Neuronal stem cell (in vitro differentiated cells): ENCODE results near the gene PNPLA3.

Source experiments
- DNase-seq: peaks from one replicate; pipeline ENCODE4 v3.0.0-alpha.2; 2013; ENCODE audit warnings: low spot score
- H2AFZ ChIP-seq: one replicate; pipeline ENCODE4 v1.6.1; 2013; ENCODE audit warnings: mild to moderate bottlenecking, low read length, inconsistent platforms
- H2AK5ac ChIP-seq: 2 replicates; pipeline ENCODE4 v1.6.1; 2013; ENCODE audit warnings: low read depth, mild to moderate bottlenecking, inconsistent platforms, low read length, moderate library complexity, mixed read lengths
- H2BK120ac ChIP-seq: 2 replicates; pipeline ENCODE4 v1.6.1; 2013; ENCODE audit warnings: low read depth, mild to moderate bottlenecking, inconsistent platforms, low read length, moderate library complexity, mixed read lengths
- H2BK12ac ChIP-seq: one replicate; pipeline ENCODE4 v1.6.1; 2013; ENCODE audit warnings: low read length, inconsistent platforms
- H2BK15ac ChIP-seq: 2 replicates; pipeline ENCODE4 v1.6.1; 2013; ENCODE audit warnings: mild to moderate bottlenecking, low read length, inconsistent platforms, mixed read lengths
- H2BK5ac ChIP-seq: one replicate; pipeline ENCODE4 v1.6.1; 2013; ENCODE audit warnings: inconsistent platforms, mild to moderate bottlenecking, low read length, moderate library complexity
- H3K14ac ChIP-seq: one replicate; pipeline ENCODE4 v1.6.1; 2013; ENCODE audit warnings: low read length, inconsistent platforms
- H3K18ac ChIP-seq: 2 replicates; pipeline ENCODE4 v1.6.1; 2013; ENCODE audit warnings: low read length, inconsistent platforms
- H3K23ac ChIP-seq: 2 replicates; pipeline ENCODE4 v1.6.1; 2013; ENCODE audit warnings: low read depth, mild to moderate bottlenecking, mixed read lengths, low read length, inconsistent platforms; ENCODE audit not compliant: poor library complexity
- H3K27ac ChIP-seq: replicated peaks from 3 replicates; pipeline ENCODE4 v1.5.1; 2013; ENCODE audit warnings: low read length, inconsistent platforms
- H3K27me3 ChIP-seq, 3 experiments: 2 replicates each; pipeline ENCODE4 v1.6.1; 2013; ENCODE audit warnings: low read length in 3 of 3, mild to moderate bottlenecking in 2 of 3, inconsistent platforms in 1 of 3, low read depth in 1 of 3, mixed read lengths in 1 of 3, moderate library complexity in 1 of 3; ENCODE audit not compliant: control insufficient read depth in 3 of 3, insufficient read depth in 3 of 3
- H3K36me3 ChIP-seq, 2 donors: replicated peaks in 1 of 2; 2 replicates each; pipeline ENCODE4 v1.6.1; 2013; ENCODE audit warnings: low read length in 2 of 2; ENCODE audit not compliant: control insufficient read depth in 2 of 2, insufficient read depth in 2 of 2
- H3K4ac ChIP-seq: 2 replicates; pipeline ENCODE4 v1.6.1; 2013; ENCODE audit warnings: inconsistent platforms, mild to moderate bottlenecking, low read length, moderate library complexity
- H3K4me1 ChIP-seq, 2 donors: 1 replicate in 1 of 2; 2 replicates in 1 of 2; pipeline ENCODE4 v1.6.1; 2013; ENCODE audit warnings: low read length in 2 of 2, low read depth in 1 of 2; ENCODE audit not compliant: control insufficient read depth in 2 of 2, insufficient read depth in 1 of 2
- H3K4me2 ChIP-seq: one replicate; pipeline ENCODE4 v1.6.1; 2013; ENCODE audit warnings: mild to moderate bottlenecking, low read length, inconsistent platforms; ENCODE audit not compliant: insufficient read depth, poor library complexity, severe bottlenecking
- H3K4me3 ChIP-seq, 2 donors: 2 replicates each; pipeline ENCODE4 v1.5.1; 2013; ENCODE audit warnings: low read length in 2 of 2, mild to moderate bottlenecking in 2 of 2, inconsistent platforms in 1 of 2, moderate library complexity in 1 of 2
- H3K79me1 ChIP-seq: one replicate; pipeline ENCODE4 v1.6.1; 2013; ENCODE audit warnings: low read depth, mild to moderate bottlenecking, inconsistent platforms, low read length, moderate library complexity
- H3K9ac ChIP-seq: one replicate; pipeline ENCODE4 v1.6.1; 2013; ENCODE audit warnings: mild to moderate bottlenecking, low read depth, low read length, inconsistent platforms; ENCODE audit not compliant: poor library complexity
- H3K9me3 ChIP-seq, 2 donors: replicated peaks in 1 of 2; 2 replicates each; pipeline versions ENCODE3 to v1.6.1; 2013; ENCODE audit warnings: low read length in 2 of 2, mild to moderate bottlenecking in 2 of 2, inconsistent platforms in 1 of 2, low read depth in 1 of 2, mixed read lengths in 1 of 2, moderate library complexity in 1 of 2; ENCODE audit not compliant: control insufficient read depth in 2 of 2, insufficient read depth in 1 of 2
- H4K8ac ChIP-seq: one replicate; pipeline ENCODE4 v1.6.1; 2013; ENCODE audit warnings: low read depth, mild to moderate bottlenecking, inconsistent platforms, low read length, moderate library complexity
- H4K91ac ChIP-seq: one replicate; pipeline ENCODE4 v1.6.1; 2013; ENCODE audit warnings: low read length, low read depth, mild to moderate bottlenecking, inconsistent platforms; ENCODE audit not compliant: poor library complexity
- WGBS, 2 donors: extraction: QIAGEN DNeasy Blood & Tissue Kit; methylation state at CpG; one replicate each; pipeline ENCODE4 v1.1.7; 2013; ENCODE audit warnings: missing lambda C conversion rate in 2 of 2, mixed read lengths in 1 of 2; ENCODE audit not compliant: insufficient read length in 2 of 2, insufficient replicate concordance in 1 of 2; ENCODE audit errors: extremely low coverage in 2 of 2; 5-methylcytosine and 5-hydroxymethylcytosine counted together

Gene PNPLA3

GRCh38 chr22:43944670-43945430 lies 21.2 kb downstream of the PNPLA3 start:
- H2AK5ac ChIP-seq = no peak overlapping the region
- peak overlapping the region; percentile 35 for H3K9ac ChIP-seq
- H2AFZ ChIP-seq = no peak overlapping the region
- H4K91ac ChIP-seq = no peak overlapping the region
- H3K23ac ChIP-seq = no peak overlapping the region
- no peak overlapping the region for H2BK15ac ChIP-seq
- WGBS, 2 donors = no CpG with 5 or more reads among the region's 20 CpGs
- H2BK12ac ChIP-seq = no peak overlapping the region
- H2BK120ac ChIP-seq = no peak overlapping the region
- H3K4me3 ChIP-seq = no peak overlapping the region
- DNase-seq = no peak
- H3K4ac ChIP-seq = peak overlapping the region; percentile 86
- H3K36me3 ChIP-seq = peaks cover 34 to 44% of the 10 kb centered on the region in 2 donors
- H3K4me1 ChIP-seq = peaks cover 1 to 17% of the 10 kb centered on the region in 2 donors
- H3K27me3 ChIP-seq = no peaks in the 10 kb centered on the region
- no peak overlapping the region for H3K14ac ChIP-seq
- no peak overlapping the region for H2BK5ac ChIP-seq
- H3K79me1 ChIP-seq = no peaks in the 10 kb centered on the region
- H4K8ac ChIP-seq = no peak overlapping the region
- no peak overlapping the region for H3K4me2 ChIP-seq
- no peak overlapping the region for H3K18ac ChIP-seq
- no peak overlapping the region for H3K27ac ChIP-seq
- H3K9me3 ChIP-seq = peaks cover 0 to 6% of the 10 kb centered on the region in 2 donors

DNA sequence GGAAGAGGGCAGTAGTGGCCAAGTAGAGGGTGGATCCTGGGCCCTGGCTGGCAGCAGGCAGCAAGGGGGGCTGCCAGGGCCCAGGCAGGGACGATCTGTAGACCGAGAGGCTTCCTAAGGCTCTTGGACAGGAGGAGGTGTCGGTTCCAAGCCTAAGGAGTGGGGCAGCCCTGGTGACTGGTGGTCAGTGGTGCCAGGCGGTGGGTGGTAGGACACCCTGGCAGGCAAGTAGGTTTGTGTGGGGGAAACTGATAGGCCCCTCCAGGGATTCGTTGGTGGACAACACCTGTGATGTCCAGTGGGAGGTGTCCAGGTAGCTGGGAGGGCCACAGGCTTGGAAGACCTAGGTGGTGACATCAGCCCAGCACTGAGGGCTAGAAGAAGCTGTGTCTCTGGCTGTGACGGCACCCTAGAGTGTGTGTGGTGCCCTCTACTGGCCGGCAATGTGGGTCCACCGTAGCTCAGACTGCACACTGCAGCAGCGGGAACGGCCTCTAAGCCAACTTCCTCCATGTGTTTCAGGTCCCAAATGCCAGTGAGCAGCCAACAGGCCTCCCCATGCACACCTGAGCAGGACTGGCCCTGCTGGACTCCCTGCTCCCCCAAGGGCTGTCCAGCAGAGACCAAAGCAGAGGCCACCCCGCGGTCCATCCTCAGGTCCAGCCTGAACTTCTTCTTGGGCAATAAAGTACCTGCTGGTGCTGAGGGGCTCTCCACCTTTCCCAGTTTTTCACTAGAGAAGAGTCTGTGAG lies 22.2 kb downstream of the PNPLA3 start:
- Histone ChIP-seq H4K8ac (no peak overlapping the region), H3K4ac (no peak overlapping the region), H2AK5ac (no peak overlapping the region), H3K9ac (no peak overlapping the region), H3K4me1 (peaks cover 1 to 17% of the 10 kb centered on the region in 2 donors), H3K14ac (no peak overlapping the region), H3K18ac (peak overlapping the region; percentile 22), H3K27me3 (no peaks in the 10 kb centered on the region), H3K23ac (no peak overlapping the region), H3K79me1 (no peaks in the 10 kb centered on the region), H2BK5ac (no peak overlapping the region), H3K36me3 (peaks cover 29 to 36% of the 10 kb centered on the region in 2 donors), H2BK120ac (no peak overlapping the region), H3K27ac (no peak overlapping the region), H2AFZ (no peak overlapping the region), H2BK12ac (no peak overlapping the region), H3K4me3 (no peak overlapping the region), H3K9me3 (peaks cover 0 to 6% of the 10 kb centered on the region in 2 donors), H2BK15ac (no peak overlapping the region), H4K91ac (no peak overlapping the region), H3K4me2 (no peak overlapping the region)
- WGBS, 2 donors = no CpG with 5 or more reads among the region's 12 CpGs
- DNase-seq = peak; percentile 36

DNA sequence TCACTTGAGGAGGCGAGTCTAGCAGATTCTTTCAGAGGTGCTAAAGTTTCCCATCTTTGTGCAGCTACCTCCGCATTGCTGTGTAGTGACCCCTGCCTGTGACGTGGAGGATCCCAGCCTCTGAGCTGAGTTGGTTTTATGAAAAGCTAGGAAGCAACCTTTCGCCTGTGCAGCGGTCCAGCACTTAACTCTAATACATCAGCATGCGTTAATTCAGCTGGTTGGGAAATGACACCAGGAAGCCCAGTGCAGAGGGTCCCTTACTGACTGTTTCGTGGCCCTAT lies 22.7 kb downstream of the PNPLA3 start:
- H3K23ac ChIP-seq = peak overlapping the region; percentile 10
- no peak overlapping the region for H2AK5ac ChIP-seq
- WGBS, 2 donors = no CpG with 5 or more reads among the region's 7 CpGs
- no peak overlapping the region for H2BK120ac ChIP-seq
- H2AFZ ChIP-seq = no peak overlapping the region
- H3K4me2 ChIP-seq = no peak overlapping the region
- H3K14ac ChIP-seq = no peak overlapping the region
- DNase-seq = no peak
- no peak overlapping the region for H3K27ac ChIP-seq
- no peak overlapping the region for H2BK12ac ChIP-seq
- H4K91ac ChIP-seq = no peak overlapping the region
- H2BK15ac ChIP-seq = no peak overlapping the region
- peaks cover 26 to 31% of the 10 kb centered on the region in 2 donors for H3K36me3 ChIP-seq
- H2BK5ac ChIP-seq = no peak overlapping the region
- H3K4me1 ChIP-seq = peaks cover 1 to 17% of the 10 kb centered on the region in 2 donors
- H3K9me3 ChIP-seq = peaks cover 0 to 6% of the 10 kb centered on the region in 2 donors
- H3K9ac ChIP-seq = no peak overlapping the region
- H3K27me3 ChIP-seq = no peaks in the 10 kb centered on the region
- H4K8ac ChIP-seq = no peak overlapping the region
- H3K79me1 ChIP-seq = no peaks in the 10 kb centered on the region
- H3K4me3 ChIP-seq = no peak overlapping the region
- no peak overlapping the region for H3K18ac ChIP-seq
- H3K4ac ChIP-seq = no peak overlapping the region

- no CpG with 5 or more reads among the region's 12 CpGs for WGBS, 2 donors
- H3K79me1 ChIP-seq = no peaks in the 10 kb centered on the region
- no peaks in the 10 kb centered on the region for H3K9me3 ChIP-seq
- H2BK5ac ChIP-seq = no peak overlapping the region
- no peak overlapping the region for H3K27ac ChIP-seq
- H2AK5ac ChIP-seq = no peak overlapping the region
- H3K18ac ChIP-seq = no peak overlapping the region
- no peak overlapping the region for H3K4me2 ChIP-seq
- H2AFZ ChIP-seq = no peak overlapping the region
- H3K4me3 ChIP-seq = no peak overlapping the region
- H2BK120ac ChIP-seq = no peak overlapping the region
- H4K8ac ChIP-seq = no peak overlapping the region
- H3K4ac ChIP-seq = no peak overlapping the region
- peaks cover 1 to 18% of the 10 kb centered on the region in 2 donors for H3K4me1 ChIP-seq
- no peak for DNase-seq
- no peak overlapping the region for H3K9ac ChIP-seq
- H2BK12ac ChIP-seq = no peak overlapping the region
- H3K14ac ChIP-seq = no peak overlapping the region
- no peaks in the 10 kb centered on the region for H3K27me3 ChIP-seq
- H2BK15ac ChIP-seq = no peak overlapping the region
- H3K36me3 ChIP-seq = peaks cover 11 to 12% of the 10 kb centered on the region in 2 donors
- H3K23ac ChIP-seq = no peak overlapping the region
- no peak overlapping the region for H4K91ac ChIP-seq
Measured at GRCh38 chr22:43948836-43949406, 25.3 kb downstream of the PNPLA3 start.
